ENCODE results near the gene YEATS4.

The YEATS4 gene

DNA sequence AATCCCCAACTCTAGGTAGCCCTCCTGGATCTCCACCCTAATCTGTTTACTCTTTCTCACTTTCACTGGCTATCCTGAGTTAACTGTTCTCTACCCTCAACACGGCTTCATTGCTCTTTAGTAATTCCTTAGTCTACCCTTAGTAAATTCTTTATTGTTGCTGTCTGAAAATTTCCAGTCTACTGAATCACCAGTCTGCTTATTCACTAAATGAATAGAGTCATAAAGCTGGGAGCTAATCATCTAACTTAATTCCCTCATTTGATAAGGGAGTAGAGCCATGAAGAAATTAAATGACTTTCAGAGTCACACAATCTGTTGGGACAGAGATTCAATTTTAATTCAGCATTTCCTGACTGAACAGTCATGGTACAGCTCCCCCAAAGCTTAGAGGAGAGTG is 36.5 kb downstream of the YEATS4 start:
- no peak for DNase-seq

DNA sequence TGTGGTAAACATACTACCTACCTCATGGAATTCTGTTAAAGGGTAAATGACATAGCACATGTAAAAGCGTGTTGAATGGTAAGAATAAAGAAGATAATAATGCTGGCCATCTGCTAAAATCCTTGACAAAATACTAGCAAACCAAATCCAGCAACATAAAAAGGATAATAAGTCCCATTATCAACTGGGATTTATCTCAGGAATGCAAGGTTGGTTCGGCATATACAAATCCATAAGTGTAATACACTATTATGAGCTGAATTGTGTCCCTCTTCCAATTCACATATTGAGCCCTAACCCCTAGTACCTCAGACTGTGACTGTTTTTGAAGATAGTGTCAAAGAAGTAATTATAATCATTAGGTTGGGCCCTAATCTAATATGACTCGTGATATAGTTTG is 37.4 kb downstream of the YEATS4 start:
- no peak for DNase-seq

DNA sequence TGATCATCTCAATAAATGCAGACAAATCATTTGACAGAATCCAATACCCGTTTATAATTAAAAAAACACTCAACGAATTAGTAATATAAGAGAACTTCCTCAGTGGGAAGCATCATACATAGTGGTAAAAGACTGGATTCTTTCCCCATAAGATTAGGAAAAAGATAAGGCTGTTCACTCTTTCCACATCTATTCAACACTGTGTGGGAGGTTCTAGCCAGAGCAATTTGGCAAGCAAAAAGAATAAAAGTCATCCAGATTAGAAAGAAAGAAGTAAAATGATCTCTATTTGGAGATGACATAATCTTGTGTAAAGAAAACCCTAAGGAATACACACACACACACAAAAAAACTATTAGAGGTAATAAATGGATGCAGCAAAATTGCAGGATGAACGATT is 38.4 kb downstream of the YEATS4 start:
- no peak for DNase-seq

DNA sequence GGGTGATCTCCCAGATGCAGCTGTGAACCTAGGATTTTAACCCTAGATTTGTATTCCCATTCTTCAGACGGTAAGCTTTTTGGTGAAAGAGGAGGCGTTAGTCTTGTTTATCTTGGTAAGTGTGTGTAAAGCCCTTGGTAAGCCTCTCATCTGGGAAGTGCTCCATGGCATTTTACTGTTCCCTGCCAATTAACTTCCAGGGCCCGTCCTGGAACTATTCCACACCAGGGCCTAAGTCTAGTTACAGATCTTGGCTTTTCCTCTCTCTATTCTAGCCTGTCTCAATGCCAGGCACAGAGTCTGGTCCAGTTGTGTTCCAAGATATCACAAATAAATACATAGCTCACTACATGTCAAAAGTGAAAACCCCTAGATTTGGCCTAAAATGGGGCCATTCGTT is 42.4 kb downstream of the YEATS4 start:
- no peak for DNase-seq

DNA sequence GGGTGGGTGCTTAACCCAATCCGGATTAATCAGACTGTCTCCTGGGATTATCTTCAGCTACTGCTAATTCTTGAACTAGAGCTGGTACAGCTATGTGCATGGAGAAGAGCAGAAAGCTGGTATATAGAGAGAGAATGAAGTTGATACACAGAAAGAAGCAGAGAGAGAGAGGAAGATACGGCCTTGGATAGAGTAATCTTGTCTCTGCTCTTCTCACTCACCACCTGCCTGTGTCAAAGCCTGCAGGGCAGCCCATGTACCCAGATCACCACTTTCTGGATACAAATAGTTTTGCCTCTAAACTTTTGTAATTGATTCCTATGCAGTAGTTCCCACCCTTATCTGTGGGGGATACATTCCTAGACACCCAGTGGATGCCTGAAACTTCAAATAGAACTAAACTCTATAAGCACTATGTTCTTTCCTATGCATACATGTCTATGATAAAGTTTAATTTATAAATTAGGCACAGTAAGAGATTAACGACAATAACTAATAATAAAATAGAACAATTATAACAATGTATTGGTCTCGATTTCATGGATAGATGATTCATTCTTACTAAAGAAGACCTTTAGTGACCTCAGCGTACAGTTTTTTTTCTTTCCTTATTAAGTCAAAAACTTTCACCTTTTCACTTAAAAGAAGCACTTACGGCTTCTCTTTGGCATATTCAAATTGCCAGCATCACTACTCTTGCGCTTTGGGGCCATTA is 45.5 kb downstream of the YEATS4 start:
- no peak for DNase-seq

DNA sequence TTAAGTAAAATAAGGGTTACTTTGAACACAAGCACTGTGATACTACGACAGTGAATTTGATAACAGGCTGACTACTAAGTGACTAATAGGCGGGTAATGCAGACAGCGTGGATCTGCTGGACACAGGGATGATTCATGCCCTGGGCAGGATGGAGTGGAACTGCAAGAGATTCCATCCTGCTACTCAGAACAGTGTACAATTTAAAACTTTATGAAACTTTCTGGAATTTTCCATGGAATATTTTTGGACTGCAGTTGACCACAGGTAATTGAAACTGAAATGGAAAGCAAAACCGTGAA is 46.0 kb downstream of the YEATS4 start:
- peak; percentile 96 for DNase-seq

DNA sequence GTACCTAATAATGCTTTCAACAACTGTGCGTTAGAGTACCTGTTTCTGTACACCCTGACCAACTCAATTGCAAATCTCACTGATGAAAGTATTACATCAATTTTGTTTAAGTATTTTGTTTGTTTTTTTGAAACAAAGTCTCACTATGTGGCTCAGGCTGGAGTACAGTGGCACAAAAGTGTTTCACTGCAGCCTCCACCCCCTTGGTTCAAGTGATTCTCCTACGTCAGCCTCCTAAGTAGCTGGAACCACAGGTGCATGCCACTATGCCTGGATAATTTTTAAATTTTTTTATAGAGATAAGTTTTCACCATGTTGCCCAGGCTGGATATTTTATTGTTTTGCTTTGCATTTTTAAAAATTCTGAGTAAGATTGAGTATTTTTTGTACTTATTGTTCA is 46.7 kb downstream of the YEATS4 start:
- no peak for DNase-seq

DNA sequence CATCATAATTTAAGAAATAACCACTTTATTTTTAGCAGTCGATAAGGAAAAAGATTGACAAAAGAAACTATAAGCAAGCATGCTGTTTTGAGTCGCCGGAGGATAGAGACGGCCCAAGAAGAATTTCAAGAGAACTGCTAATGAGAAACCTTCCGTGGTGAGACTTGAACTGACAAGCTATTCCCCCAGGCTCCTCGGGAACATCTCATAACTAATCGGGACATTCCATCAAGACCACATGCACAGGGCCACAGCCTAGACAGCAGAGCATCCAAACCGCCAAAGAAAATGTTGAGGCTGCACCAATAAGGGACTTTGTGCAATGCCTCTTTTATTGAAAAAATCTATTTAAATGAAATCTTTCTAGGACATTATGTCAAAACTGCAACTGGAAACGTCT is 51.0 kb downstream of the YEATS4 start:
- no peak for DNase-seq

DNA sequence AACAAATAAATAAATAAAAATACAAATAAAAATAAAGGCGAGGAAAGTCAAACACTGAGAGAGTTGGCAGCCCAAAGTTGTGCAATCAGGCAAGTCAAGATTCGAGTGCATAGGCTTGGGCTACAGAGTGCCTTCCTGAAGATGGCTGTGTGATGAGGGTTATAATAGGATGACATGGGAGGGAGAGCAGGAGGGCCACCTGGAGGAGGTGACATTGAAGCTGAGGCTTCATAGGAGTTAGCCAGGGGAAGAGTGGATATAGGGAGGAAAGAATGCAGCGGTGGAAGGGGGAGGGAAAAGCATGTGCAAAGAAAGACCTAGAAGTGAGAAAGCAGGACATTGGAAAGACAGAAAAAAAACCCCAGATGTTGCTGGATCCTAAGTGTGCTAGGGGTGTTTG is 53.1 kb downstream of the YEATS4 start:
- no peak for DNase-seq

DNA sequence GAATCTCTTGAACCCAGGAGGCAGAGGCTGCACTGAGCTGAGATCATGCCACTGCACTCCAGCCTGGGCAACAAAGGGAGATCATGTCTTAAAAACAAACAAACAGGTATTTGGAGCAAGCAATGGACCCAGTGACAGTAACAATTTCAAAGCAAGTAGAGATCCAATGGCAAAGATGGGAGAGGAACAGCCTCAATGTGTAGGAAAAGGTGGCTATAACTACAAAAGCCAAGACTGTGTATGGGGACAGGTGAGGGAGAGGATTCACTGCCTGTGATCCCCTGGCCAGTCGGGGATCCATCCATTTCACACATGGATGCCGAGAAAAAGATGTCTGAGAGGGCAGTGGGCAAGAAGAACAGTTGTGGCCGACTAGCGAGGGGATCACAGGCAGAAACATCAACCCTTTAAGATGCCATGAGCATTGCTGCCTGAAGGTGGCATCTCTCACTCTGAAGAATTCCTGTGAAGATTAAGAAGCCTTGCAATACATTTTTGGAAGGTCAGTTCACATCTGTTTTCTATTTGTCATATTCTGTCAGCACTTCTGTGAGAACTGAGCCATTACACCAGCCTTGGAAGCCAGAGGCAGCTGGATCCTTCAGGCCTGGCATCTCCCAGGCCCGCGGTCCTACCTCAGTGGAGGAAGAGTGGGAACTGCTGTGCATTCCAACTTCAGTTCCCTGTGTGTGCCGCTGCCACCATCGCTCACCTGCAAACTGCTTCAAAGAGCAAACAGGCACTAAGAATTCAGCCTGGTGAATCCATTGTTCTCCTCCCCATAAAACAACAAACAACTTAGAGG is 56.1 kb downstream of the YEATS4 start:
- peak; percentile 91 for DNase-seq

DNA sequence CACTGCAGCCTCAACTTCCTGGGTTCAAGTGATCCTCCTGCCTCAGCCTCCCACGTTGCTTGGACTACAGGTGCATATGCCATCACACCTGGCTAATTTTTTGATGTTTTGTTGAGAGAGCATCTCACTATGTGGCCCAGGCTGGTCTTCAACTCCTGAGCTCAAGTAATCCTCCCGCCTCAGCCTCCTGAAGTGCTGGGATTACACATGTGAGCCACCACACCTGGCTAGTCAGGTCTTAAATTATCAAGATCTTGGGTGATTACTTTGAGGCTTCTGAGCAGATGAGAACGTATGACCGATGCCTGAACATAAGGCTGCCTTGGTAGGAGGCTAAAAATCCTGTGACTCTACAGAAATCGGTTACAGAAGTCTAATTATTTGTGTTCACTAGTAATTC is 57.7 kb downstream of the YEATS4 start:
- DNase-seq, result no peak

DNA sequence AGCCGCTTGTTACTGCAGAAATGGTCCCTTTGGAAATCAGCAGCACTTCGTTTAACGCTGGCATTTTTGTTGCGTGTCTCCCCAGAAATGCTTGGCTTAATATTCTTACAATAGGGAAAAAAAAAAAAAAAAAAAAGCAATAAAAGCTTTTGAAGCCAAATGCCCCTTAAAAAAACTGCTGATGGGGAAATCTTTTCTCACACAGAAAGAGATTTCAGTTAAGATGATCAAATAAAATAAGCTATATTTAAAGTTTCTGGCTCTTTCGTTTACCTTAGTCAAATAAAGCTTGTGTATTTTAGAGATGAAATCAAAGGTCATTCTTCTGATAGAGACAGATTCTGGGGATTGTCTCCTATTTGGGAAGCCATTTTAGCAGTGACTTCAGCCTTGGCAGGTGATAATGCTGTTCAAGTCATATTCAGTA is 58.2 kb downstream of the YEATS4 start:
- DNase-seq, result no peak

DNA sequence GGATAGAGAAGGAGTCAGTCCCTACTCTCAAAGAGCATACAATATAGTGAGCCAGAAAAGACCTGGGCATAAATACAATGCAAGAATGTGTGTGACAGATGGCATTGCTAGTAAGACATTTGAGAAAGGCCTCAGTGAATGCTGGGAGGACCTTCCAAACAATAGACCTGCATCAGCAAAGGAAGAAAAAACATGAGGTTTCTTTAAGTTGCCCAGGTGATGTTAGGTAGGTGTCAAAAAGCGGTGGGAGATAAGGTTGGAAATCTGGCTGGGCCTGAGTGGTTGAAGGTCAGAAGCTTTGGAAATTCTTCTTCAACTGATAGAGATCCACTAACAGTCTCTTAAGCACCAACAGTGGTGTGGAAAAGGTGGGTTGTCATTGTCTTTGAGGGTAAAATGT is 60.2 kb downstream of the YEATS4 start:
- DNase-seq, result no peak

DNA sequence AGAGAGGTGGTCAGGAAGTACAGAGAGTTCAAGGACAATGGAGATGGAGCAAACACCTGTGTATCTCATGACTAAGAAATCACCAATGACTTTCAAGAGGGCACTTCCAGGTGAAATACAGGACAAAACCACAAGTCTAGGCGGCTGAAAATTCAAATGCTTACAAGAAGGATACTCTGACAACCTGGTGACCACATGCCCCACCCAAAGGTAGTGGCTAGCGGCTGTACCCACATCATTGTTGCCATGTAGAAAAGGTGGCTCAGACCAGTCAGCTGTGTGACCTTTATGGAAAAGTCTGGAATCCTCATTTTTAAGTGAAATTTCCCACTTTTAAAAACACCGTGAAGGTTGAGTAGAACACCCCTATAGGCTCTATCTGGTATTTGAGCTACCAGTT is 62.0 kb downstream of the YEATS4 start:
- no peak for DNase-seq

DNA sequence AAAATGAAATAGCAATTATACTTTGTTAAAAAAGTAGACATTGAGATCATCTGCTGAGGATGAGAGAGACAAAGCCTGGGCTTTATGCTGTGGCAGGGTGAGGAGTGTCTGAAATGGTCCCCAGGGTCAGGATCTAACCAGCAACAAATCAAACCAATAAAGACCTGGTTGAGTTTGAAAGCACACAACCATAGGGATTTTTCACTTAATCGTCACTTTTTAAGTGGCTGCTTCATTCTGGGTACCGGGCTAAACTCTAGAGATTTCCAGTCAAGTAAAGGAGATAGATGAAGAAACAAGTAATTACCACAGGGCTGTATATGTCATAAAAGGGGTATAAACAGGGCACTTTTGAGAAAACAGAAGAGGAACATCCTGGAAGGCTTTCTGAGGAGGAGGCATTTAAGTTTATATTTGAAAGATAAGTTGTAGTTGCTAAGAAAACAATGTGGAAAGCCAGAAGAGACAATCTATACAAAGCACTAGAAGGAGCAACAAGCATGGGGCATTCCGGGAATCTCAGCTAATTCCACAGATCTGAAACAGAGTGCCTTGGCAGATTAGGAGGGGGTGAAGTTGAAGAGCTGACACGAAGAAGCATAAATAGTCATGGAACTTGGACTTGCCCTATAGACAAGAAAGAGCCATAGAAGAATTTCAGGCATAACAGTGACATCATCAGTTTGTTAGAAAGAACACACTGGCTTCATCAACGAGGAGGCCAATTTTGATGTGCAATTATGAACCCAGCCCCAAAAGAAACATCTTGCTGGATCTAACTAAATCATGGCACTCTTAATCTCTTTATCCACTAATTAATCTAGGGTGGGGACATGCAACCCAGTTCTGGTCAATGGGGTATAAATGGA is 63.7 kb downstream of the YEATS4 start:
- no peak for DNase-seq

DNA sequence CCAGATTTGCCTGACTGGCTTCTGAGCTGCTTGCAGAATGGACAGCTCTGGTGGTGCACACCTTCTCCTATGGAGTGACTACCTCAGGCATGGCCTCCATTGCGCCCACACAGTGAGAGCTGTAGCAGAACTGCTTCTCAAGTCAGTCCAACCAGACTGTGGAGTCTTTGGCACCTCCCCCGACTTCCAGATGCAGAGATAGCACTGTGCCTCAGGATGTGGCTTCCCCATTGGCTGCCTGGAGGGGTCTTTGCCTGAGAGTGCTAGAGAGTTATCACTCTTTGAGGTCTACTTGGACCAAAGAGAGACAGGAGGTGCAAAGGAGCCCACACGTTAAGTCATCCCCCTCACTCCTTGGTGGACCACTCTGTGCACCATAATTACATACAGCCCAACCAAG is 65.9 kb downstream of the YEATS4 start:
- DNase-seq, result peak; percentile 71

DNA sequence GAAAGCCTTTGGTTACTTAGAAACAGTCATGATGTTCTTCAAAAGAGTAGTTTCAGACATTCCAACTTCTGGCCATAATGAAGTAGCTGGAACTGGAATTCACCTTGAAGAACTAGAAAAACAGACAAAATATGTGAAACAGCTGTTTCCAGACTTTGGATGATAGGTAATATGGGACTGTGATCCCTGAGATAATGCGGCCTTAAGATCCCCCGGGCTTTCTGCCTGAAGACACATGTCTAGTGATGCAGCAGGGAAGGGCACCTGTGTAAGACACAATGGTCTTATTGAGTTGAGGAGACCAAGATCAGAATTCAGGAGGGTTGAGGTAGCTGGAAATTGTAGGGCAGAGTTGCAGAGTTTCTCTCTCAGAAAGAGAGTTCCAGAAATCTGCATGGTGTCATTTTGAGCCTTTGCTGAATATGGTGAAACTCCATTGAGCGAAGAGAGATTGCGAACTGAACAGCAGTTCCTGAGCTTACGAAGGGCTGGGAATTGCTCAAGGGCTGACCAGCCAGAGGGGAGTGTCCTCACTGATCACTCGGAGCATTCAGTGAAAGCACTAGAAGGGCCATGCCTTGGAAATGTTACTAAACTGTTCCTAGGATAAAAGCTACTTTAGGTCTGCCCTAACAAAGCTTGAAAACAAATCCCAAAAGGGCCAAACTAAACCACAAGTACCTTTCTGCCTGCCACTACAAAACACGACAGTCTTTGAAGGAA is 69.0 kb downstream of the YEATS4 start:
- peak; percentile 82 for DNase-seq

DNA sequence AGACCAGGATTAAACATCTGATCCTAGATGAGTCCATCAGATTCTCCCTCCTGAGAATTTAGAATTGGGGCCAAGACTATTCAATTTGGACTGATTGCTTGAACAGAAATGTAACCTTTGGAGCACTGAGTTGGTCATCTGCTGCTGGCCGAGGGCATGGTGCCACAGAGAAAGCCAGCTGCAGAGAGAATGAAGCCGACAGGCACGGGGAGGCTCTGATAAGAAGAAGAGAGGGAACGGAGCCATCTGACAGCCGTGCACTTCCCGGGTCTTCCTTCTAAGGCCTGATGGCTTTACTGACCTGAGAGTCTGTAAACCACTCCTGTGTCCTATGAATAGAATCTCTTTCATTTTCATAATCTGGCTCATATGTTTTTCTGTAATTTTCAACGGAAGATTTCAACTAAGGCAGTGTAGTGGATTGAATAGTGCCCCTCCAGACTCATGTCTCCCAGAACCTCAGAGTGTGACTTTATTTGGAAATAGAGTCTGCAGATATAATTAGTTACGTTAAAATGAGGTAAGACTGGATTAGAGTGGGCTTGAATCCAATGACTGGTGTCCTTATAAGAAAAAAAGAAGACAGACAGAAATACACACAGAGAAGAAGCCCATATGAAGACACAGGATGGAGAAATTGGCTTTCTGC is 71.5 kb downstream of the YEATS4 start:
- DNase-seq, result no peak

DNA sequence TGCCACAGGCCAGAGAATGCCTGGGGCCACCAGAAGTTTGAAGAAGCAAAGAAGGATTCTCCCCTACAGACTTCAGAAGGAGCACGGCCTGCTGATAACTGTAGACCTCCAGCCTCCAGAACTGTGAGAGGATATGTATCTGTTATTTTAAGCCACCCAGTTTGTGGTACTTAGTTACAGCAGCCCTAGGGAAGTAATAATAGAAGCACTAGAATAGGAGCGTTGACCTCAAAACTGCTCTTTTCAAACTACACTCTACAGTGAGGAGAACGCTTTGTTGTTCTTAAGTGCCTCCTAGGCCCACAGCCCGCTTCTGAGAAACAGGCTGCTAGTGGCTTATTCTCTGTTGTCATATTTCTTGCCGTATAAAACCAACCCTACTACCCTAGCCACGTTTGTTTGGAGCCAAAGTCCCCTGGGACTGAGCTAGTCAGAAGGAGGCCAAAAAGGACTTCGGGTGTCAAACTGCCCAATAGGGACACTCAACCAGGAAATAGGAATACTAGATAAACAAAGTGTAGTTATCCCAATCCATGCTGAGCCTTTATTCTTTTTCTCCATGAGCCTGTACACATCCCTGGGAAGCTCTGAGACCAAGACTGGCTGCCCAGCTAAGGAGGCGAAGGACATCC is 72.2 kb downstream of the YEATS4 start:
- DNase-seq, result no peak

DNA sequence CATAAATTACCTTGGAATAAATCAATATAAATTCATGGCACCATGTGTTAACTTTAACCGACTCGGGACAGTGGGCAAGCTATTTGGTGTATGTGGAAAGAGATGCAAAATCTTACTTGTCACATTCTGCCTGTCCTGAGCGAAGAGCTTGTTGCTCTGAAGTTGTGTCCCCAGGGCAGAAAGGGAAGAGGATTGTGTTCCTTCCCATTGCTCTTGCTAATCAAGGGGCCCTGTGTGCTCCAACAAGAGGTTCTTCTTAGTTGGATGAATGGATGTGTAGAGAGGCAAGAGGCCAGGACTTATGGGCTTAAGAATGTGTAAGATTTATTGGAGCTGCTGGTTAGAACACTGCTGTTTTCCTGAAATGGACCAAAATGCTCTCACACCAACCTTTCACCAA is 74.1 kb downstream of the YEATS4 start:
- peak; percentile 58 for DNase-seq

DNA sequence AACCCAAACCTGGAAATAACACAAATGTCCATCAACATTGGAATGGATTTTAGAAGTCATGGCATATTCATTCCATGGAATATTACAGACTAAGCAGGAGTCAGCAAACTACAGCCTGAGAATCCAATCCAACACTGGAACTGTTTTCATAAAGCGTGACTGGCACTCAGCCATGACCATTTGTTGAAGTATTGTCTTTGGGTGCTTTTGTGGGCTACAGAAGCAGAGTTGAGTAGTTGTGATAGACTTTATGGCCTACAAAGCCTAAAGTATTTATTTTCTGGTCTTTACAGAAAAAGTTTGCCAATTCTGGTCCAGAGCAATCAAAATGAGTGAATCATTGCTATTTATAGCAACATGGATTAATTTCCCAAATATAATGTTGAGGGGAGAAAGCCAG is 76.1 kb downstream of the YEATS4 start:
- no peak for DNase-seq

DNA sequence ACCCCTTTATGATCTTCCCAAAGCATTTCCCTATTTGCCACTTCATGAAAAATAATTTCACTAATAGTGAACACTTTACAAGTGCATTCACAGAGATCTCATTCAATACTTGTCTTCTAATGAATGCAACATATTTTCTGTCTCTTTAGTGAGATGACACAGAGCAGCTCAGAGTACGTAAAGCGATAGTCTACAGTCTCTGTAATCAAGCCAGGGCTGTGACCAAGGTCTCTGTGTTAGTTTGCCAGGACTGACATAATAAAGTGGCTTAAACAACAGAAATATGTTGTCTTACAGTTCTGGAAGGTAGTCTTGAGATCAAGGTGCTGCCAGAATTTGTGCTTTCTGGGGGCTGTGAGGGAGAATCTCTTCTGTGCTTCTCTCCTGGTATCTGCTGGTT is 77.5 kb downstream of the YEATS4 start:
- DNase-seq, result no peak

Data from islet precursor cell (in vitro differentiated cells).